Activated naive CD4-positive, alpha-beta T cell treated with anti-CD3 and anti-CD28 coated beads, Interleukin-2, amount 10 ng/mL, durations not matched to agents 7 days and 5 days (primary cell): Measurements from ENCODE around the gene IYD.

Experiments used
- CTCF ChIA-PET: fragments of 350-600 bp; sonication (Branson Sonifier 250); formaldehyde crosslinking; loops from one replicate; lab custom pipeline; 2021; ENCODE audit warnings: antibody characterized with exemption; lab: Charles Lee
- DNase-seq: peaks from one replicate; pipeline ENCODE4 v3.0.0-alpha.2; 2020
- H3K27ac Mint-ChIP-seq: one replicate; pipeline ENCODE4 v1.8.0; 2021; ENCODE audit warnings: mild to moderate bottlenecking, moderate library complexity, mixed read lengths
- H3K27me3 Mint-ChIP-seq: one replicate; pipeline ENCODE4 v1.8.0; 2021; ENCODE audit warnings: mild to moderate bottlenecking, mixed read lengths
- H3K36me3 Mint-ChIP-seq: one replicate; pipeline ENCODE4 v1.8.0; 2021; ENCODE audit warnings: mixed read lengths
- H3K4me1 Mint-ChIP-seq: one replicate; pipeline ENCODE4 v1.8.0; 2021; ENCODE audit warnings: mixed read lengths
- H3K4me3 Mint-ChIP-seq: one replicate; pipeline ENCODE4 v1.8.0; 2021; ENCODE audit warnings: mild to moderate bottlenecking, moderate library complexity, mixed read lengths
- H3K9me3 Mint-ChIP-seq: one replicate; pipeline ENCODE4 v1.8.0; 2021; ENCODE audit warnings: mixed read lengths

Gene IYD

GRCh38 chr6:150368762-150369161 lies at the start of gene IYD:
Gene IYD, plus strand, starts transcription at chr6:150369012. Its CDS starts 20 bp downstream, at chr6:150369032.
- H3K9me3 Mint-ChIP-seq = no peaks in the 10 kb centered on the region
- no peaks in the 10 kb centered on the region for H3K27me3 Mint-ChIP-seq
- no peaks in the 10 kb centered on the region for H3K36me3 Mint-ChIP-seq
- H3K4me3 Mint-ChIP-seq = no peak within 1 kb of the TSS
- H3K27ac Mint-ChIP-seq = no peak within 1 kb of the TSS
- CTCF ChIA-PET = no interaction called here
- H3K4me1 Mint-ChIP-seq = no peaks in the 10 kb centered on the region
- no peak for DNase-seq

GRCh38 chr6:150319924-150320323 lies 48.9 kb upstream of the IYD start:
- no peak for DNase-seq
- H3K27me3 Mint-ChIP-seq = peaks cover 24% of the 10 kb centered on the region
- H3K4me1 Mint-ChIP-seq = no peaks in the 10 kb centered on the region
- no peak overlapping the region for H3K27ac Mint-ChIP-seq
- H3K9me3 Mint-ChIP-seq = no peaks in the 10 kb centered on the region
- CTCF ChIA-PET = no interaction called here
- H3K4me3 Mint-ChIP-seq = no peak overlapping the region
- H3K36me3 Mint-ChIP-seq = no peaks in the 10 kb centered on the region

DNA sequence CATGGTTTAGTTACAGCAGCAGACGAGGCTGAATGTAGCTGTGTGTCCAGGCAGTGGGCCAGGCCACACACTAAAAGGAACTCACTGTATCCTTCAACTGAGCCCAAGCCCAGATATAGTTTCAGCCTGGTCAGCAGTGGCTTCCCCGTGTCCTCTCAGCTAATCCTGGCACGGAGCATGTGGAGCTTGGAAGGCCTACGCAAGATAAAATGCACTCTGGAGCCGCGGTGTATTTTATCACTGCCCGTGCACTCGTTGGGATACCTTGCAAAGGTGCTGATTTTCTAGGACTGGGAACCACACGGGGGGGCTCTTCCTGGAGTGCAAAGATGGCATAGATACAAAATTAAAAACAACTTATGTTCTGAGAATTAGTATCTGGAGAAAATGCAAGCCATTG lies 48.4 kb upstream of the IYD start:
- Mint-ChIP-seq H3K36me3 (no peaks in the 10 kb centered on the region), H3K9me3 (no peaks in the 10 kb centered on the region), H3K27me3 (peaks cover 24% of the 10 kb centered on the region), H3K27ac (no peak overlapping the region), H3K4me3 (no peak overlapping the region), H3K4me1 (no peaks in the 10 kb centered on the region)
- DNase-seq = no peak
- CTCF ChIA-PET = no interaction called here

- H3K4me1 Mint-ChIP-seq = no peaks in the 10 kb centered on the region
- no peak overlapping the region for H3K27ac Mint-ChIP-seq
- H3K9me3 Mint-ChIP-seq = no peaks in the 10 kb centered on the region
- CTCF ChIA-PET = no interaction called here
- no peaks in the 10 kb centered on the region for H3K36me3 Mint-ChIP-seq
- no peak for DNase-seq
- peaks cover 22% of the 10 kb centered on the region for H3K27me3 Mint-ChIP-seq
- H3K4me3 Mint-ChIP-seq = no peak overlapping the region
These were observed 46.3 kb upstream of the IYD start for GRCh38 chr6:150322466-150322871.

- DNase-seq = no peak
- H3K36me3 Mint-ChIP-seq = no peaks in the 10 kb centered on the region
- H3K9me3 Mint-ChIP-seq = no peaks in the 10 kb centered on the region
- no peak overlapping the region for H3K27ac Mint-ChIP-seq
- peaks cover 22% of the 10 kb centered on the region for H3K27me3 Mint-ChIP-seq
- CTCF ChIA-PET = interaction anchor here (1.6 kb wide), 1 partner anchor 494 kb away, joined by 3 read pairs; no protein-coding TSS in a partner anchor
- no peak overlapping the region for H3K4me3 Mint-ChIP-seq
- H3K4me1 Mint-ChIP-seq = no peaks in the 10 kb centered on the region
These were observed 45.6 kb upstream of the IYD start for GRCh38 chr6:150323205-150323604.

DNA sequence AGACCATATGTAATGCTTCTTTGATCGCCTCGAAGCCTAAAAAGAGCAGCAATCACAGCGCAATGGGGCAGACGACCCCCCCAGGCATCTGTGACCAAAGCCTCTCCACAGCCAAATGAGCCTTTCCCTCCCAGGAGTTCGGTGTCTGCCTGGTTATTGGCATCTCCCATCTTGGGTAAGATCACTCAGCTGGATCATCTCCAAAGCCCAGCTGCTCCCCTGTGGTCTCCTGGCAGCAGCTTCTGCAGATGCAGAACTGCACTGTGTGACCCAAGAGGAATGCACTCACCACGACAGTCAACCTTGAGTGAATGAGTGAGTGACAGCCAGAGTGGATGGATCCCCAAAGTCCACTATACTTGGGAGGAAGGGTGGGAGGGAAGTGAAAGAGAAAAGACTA lies 44.8 kb upstream of the IYD start:
- CTCF ChIA-PET = interaction anchor here (1.6 kb wide), 1 partner anchor 493 kb away, joined by 3 read pairs; no protein-coding TSS in a partner anchor
- Mint-ChIP-seq H3K4me3 (no peak overlapping the region), H3K36me3 (no peaks in the 10 kb centered on the region), H3K27ac (no peak overlapping the region), H3K27me3 (peaks cover 22% of the 10 kb centered on the region), H3K9me3 (no peaks in the 10 kb centered on the region), H3K4me1 (no peaks in the 10 kb centered on the region)
- DNase-seq = no peak

GRCh38 chr6:150325066-150325772 lies 43.6 kb upstream of the IYD start:
- H3K4me1 Mint-ChIP-seq = no peaks in the 10 kb centered on the region
- H3K36me3 Mint-ChIP-seq = no peaks in the 10 kb centered on the region
- CTCF ChIA-PET = interaction anchor here (0.5 to 0.9 kb wide), 2 partner anchors 244 to 409 kb away, joined by 3 read pairs; no protein-coding TSS in a partner anchor
- H3K27me3 Mint-ChIP-seq = peaks cover 22% of the 10 kb centered on the region
- no peak for DNase-seq
- no peak overlapping the region for H3K27ac Mint-ChIP-seq
- no peak overlapping the region for H3K4me3 Mint-ChIP-seq
- H3K9me3 Mint-ChIP-seq = no peaks in the 10 kb centered on the region

- no peak overlapping the region for H3K27ac Mint-ChIP-seq
- H3K4me1 Mint-ChIP-seq = no peaks in the 10 kb centered on the region
- CTCF ChIA-PET = no interaction called here
- no peaks in the 10 kb centered on the region for H3K36me3 Mint-ChIP-seq
- no peak overlapping the region for H3K4me3 Mint-ChIP-seq
- no peaks in the 10 kb centered on the region for H3K9me3 Mint-ChIP-seq
- H3K27me3 Mint-ChIP-seq = peaks cover 18% of the 10 kb centered on the region
- no peak for DNase-seq
These were observed 41.6 kb upstream of the IYD start for GRCh38 chr6:150327117-150327774.

DNA sequence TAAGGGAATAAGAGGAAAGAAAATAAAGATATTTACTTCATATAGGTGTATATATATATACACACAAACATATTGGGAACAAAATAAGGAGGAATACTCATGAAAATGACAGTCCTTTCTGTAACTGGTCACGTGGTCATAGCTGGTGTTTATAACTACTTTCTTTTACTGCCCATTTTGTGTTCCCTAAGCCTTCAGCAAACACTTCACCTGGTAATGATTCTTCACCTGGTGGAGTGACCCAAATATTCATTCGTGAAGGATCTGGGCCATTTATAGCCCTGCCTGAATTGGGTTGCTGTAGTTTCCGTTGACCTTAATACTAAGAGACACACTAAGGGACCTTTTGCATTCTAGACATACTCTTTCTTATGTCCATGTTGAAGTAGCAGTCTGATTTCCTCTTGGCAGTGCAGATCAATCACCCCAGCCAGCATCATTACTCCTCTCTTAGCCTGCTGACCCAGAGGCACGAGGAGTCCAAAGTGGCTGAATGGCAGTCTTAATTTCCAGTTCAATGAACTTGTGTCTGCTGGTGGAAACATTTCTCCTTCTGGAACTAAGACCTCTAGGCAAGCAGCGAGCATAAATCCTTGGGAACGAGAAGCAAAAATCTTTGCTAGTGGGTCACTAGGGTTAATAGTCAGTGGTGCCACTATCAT lies 39.9 kb upstream of the IYD start:
- no peak overlapping the region for H3K27ac Mint-ChIP-seq
- no peak overlapping the region for H3K4me3 Mint-ChIP-seq
- CTCF ChIA-PET = no interaction called here
- H3K36me3 Mint-ChIP-seq = no peaks in the 10 kb centered on the region
- no peaks in the 10 kb centered on the region for H3K4me1 Mint-ChIP-seq
- H3K9me3 Mint-ChIP-seq = no peaks in the 10 kb centered on the region
- no peak for DNase-seq
- H3K27me3 Mint-ChIP-seq = peaks cover 14% of the 10 kb centered on the region

DNA sequence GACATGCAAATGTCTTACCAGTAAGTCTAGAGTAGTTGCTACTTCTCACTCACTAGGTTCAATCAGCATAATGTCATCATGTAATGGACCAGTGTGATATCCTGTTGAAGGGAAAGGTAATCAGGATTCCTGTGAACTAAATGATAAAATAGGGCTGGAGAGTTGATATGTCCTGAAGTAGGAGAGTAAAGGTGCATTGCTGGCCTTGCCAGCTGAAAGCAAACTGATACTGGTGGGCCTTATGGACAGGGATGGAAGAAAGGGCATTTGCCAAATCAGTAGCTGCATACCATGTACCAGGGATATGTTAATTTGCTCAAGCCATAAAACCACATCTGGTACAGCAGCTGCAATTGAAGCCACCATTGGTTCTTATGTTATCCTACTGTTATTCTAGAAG lies 37.5 kb upstream of the IYD start:
- H3K4me3 Mint-ChIP-seq = no peak overlapping the region
- no peaks in the 10 kb centered on the region for H3K9me3 Mint-ChIP-seq
- no peaks in the 10 kb centered on the region for H3K27me3 Mint-ChIP-seq
- H3K36me3 Mint-ChIP-seq = no peaks in the 10 kb centered on the region
- CTCF ChIA-PET = no interaction called here
- H3K27ac Mint-ChIP-seq = no peak overlapping the region
- no peaks in the 10 kb centered on the region for H3K4me1 Mint-ChIP-seq
- no peak for DNase-seq

DNA sequence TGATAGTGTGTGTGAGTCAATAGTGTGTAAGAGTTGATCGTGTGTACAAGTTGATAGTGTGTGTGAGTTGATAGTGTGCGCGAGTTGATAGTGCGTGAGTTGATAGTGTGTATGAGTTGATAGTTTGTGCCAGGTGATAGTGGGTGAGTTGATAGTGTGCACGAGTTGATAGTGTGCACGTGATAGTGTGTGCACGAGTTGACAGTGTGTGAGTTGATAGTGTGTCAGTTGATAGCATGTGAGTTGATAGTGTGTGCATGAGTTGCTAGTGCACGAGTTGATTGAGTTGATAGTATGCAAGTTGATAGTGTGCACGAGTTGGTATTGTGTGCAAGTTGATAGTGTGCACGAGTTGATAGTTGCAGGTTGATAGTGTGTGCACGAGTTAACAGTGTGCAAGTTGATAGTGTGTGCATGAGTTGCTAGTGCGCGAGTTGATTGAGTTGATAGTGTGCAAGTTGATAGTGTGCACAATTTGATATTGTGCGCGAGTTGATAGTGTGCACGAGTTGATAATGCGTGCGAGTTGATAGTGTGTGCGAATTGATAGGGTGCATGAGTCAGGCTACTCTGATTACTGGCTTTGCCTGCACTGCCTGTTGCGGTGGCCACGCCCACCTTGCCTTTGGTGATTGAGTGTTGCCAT lies 35.8 kb upstream of the IYD start:
- CTCF ChIA-PET = no interaction called here
- no peak overlapping the region for H3K27ac Mint-ChIP-seq
- no peaks in the 10 kb centered on the region for H3K36me3 Mint-ChIP-seq
- DNase-seq = no peak
- H3K27me3 Mint-ChIP-seq = no peaks in the 10 kb centered on the region
- no peaks in the 10 kb centered on the region for H3K4me1 Mint-ChIP-seq
- no peaks in the 10 kb centered on the region for H3K9me3 Mint-ChIP-seq
- H3K4me3 Mint-ChIP-seq = no peak overlapping the region

DNA sequence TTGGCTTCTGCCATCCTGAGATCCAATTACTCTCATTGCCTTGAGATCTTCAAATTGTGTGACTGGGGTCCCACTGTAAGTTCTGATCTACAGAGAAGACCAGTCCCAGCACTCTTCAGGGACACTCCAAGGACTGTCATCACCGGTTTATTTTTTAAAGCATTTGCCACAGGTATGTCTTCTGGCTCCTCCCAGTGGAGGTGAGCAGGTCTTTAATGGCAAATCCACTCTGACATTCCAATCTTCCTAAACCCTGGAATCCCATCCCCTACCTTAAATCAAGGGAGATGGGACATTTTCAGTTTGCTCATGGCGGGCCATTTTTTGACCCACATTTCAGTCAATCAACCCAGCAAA lies 35.2 kb upstream of the IYD start:
- no peak for DNase-seq
- Mint-ChIP-seq H3K9me3 (no peaks in the 10 kb centered on the region), H3K27ac (no peak overlapping the region), H3K4me1 (no peaks in the 10 kb centered on the region), H3K27me3 (no peaks in the 10 kb centered on the region), H3K4me3 (no peak overlapping the region), H3K36me3 (no peaks in the 10 kb centered on the region)
- CTCF ChIA-PET = no interaction called here

DNA sequence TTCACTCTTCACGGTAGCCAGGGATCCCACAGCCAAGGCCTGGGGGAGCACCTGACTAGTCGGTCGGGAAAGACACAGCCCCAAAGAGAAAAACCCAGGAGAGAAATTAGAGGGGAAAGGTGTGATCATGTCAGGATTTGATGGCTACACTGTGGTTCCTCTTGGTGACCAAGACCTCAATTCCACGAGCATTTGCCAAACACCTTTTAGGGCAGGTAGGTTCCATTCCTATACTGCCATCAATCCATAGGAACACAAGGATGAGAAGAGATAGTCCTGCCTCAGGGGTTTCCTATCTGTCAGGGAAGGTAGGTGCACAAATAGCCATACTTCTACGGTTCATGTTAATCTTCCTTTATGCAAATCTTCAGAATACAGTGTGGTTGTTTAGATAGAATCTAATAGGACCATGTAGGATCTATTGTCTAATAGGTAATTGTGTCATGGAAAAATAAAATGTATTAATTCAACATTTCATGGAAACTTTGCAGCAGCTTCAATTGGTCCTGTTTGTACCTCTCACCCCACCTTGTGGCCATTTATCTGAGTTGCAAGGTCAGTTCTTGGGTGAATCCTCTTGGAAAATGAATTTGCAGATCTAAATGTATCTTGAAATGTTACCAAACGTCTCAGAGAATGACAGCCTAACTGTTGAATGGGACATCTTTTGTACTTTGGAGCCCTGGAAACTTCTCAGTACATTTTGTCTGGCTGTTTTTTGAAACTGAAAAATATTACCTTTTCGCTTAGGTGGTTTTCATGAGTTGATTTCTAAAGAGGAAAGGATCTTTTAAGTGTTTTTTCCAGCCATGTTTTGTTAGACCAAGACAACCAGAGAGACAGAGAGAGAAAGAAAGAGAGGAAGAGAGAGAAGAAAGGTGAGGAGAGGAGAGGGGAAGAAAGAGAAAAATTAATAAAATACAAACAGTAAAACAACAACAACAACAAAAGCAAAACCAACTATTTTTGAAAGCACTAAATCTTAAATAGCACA lies 33.7 kb upstream of the IYD start:
- Mint-ChIP-seq H3K4me3 (no peak overlapping the region), H3K4me1 (no peaks in the 10 kb centered on the region), H3K36me3 (no peaks in the 10 kb centered on the region), H3K27ac (no peak overlapping the region), H3K27me3 (peaks cover under 1% of the 10 kb centered on the region), H3K9me3 (no peaks in the 10 kb centered on the region)
- CTCF ChIA-PET = interaction anchor here (0.7 to 1.6 kb wide), 3 partner anchors 27 to 264 kb away, joined by 3 to 10 read pairs (median 8); no protein-coding TSS in a partner anchor
- peak; percentile 47 for DNase-seq
